Endothelial cell of umbilical vein (primary cell): Measurements from ENCODE around the gene IDUA. TPM values are rescaled to one million over a fixed set of nuclear protein-coding genes. Genes with fewer than 3 reads are reported as not detected.

Source experiments
- BruUV-seq: library from RNA; stranded (reverse); fragments of 400-500 nt; replicated peaks from 2 replicates; lab custom pipeline; 2021; lab: Mats Ljungman, UMichigan
- CTCF ChIA-PET: fragments of 300-600, 350-600 bp; sonication (Branson Sonifier 250); formaldehyde crosslinking; loops from one replicate; lab custom pipeline; 2021; ENCODE audit warnings: antibody characterized with exemption, inconsistent platforms; lab: Charles Lee
- POLR2A ChIA-PET: fragments of 300-600, 350-600 bp; sonication (Branson Sonifier 250); formaldehyde crosslinking; loops from one replicate; lab custom pipeline; 2021; ENCODE audit warnings: antibody characterized with exemption, inconsistent platforms; lab: Charles Lee
- DNase-seq: peaks from one replicate; pipeline ENCODE4 v3.0.0-alpha.2; 2011; ENCODE audit warnings: low read depth, low spot score
- FAIRE-seq: peaks from 2 replicates; lab custom pipeline; 2011; peaks lifted over from hg19 to GRCh38; lab: Jason Lieb, UNC
- H2AFZ ChIP-seq: 2 replicates; pipeline ENCODE4 v1.6.0; 2012; ENCODE audit warnings: low read depth, low read length, control low read depth, inconsistent platforms
- H3K27ac ChIP-seq: 2 replicates; pipeline ENCODE4 v1.5.1; 2011; ENCODE audit warnings: low read depth, mild to moderate bottlenecking, control low read depth, low read length, moderate library complexity; ENCODE audit not compliant: insufficient read depth
- H3K27me3 ChIP-seq, 2 experiments: 2 replicates each; pipeline versions ENCODE4 v1.6.0 to v1.6.1; 2011; ENCODE audit warnings: low read length in 2 of 2, mixed read lengths in 1 of 2; ENCODE audit not compliant: control insufficient read depth in 2 of 2, insufficient read depth in 2 of 2
- H3K36me3 ChIP-seq, 2 experiments: 2 replicates in 1 of 2; 3 replicates in 1 of 2; pipeline ENCODE4 v1.5.1; 2011; ENCODE audit warnings: low read length in 2 of 2, mild to moderate bottlenecking in 1 of 2, moderate library complexity in 1 of 2; ENCODE audit not compliant: control insufficient read depth in 2 of 2, insufficient read depth in 2 of 2; ENCODE audit errors: extremely low read depth in 1 of 2
- H3K4me1 ChIP-seq: 3 replicates; pipeline ENCODE4 v1.5.1; 2011; ENCODE audit warnings: mild to moderate bottlenecking, low read length; ENCODE audit not compliant: control insufficient read depth, insufficient read depth; ENCODE audit errors: extremely low read depth
- H3K4me2 ChIP-seq: 2 replicates; pipeline ENCODE4 v1.6.1; 2011; ENCODE audit warnings: low read length, control low read depth, mixed read lengths; ENCODE audit not compliant: insufficient read depth
- H3K4me3 ChIP-seq, 3 experiments: fragments of 200-600 bp in 1 of 3; sonication (generic), shearing (Covaris generic) in 1 of 3; replicated peaks in 1 of 3; 2 replicates each; pipeline ENCODE4 v1.5.1; 2011 to 2016; ENCODE audit warnings: control low read depth in 3 of 3, low read length in 3 of 3, mild to moderate bottlenecking in 2 of 3, inconsistent platforms in 1 of 3, low read depth in 1 of 3, moderate library complexity in 1 of 3; ENCODE audit not compliant: insufficient read depth in 1 of 3
- H3K79me2 ChIP-seq: 2 replicates; pipeline ENCODE4 v1.6.0; 2012; ENCODE audit warnings: low read length, inconsistent platforms; ENCODE audit not compliant: control insufficient read depth, insufficient read depth
- H3K9ac ChIP-seq: replicated peaks from 2 replicates; pipeline ENCODE3; 2011; ENCODE audit warnings: low read length, control low read depth; ENCODE audit not compliant: insufficient read depth; ENCODE audit errors: extremely low read depth
- H3K9me1 ChIP-seq: replicated peaks from 3 replicates; pipeline ENCODE4 v1.6.0; 2011; ENCODE audit warnings: mild to moderate bottlenecking, low read length; ENCODE audit not compliant: control insufficient read depth, insufficient read depth; ENCODE audit errors: extremely low read depth
- H3K9me3 ChIP-seq: replicated peaks from 2 replicates; pipeline ENCODE4 v1.5.1; 2012; ENCODE audit warnings: low read length, inconsistent platforms; ENCODE audit not compliant: control insufficient read depth, insufficient read depth
- H4K20me1 ChIP-seq: replicated peaks from 2 replicates; pipeline ENCODE3; 2011; ENCODE audit warnings: mild to moderate bottlenecking, low read length; ENCODE audit not compliant: control insufficient read depth, insufficient read depth; ENCODE audit errors: extremely low read depth
- CTCF ChIP-seq, 2 donors: IDR thresholded peaks; 1 replicate in 1 of 2; 2 replicates in 1 of 2; pipeline ENCODE4 v1.5.1; 2011; ENCODE audit warnings: low read length in 2 of 2, mild to moderate bottlenecking in 2 of 2, moderate library complexity in 2 of 2, control low read depth in 1 of 2, inconsistent platforms in 1 of 2, low read depth in 1 of 2; ENCODE audit not compliant: insufficient read depth in 1 of 2; ENCODE audit errors: extremely low read depth in 1 of 2
- EZH2 ChIP-seq: IDR thresholded peaks from 2 replicates; pipeline ENCODE4 v1.6.1; 2012; ENCODE audit warnings: borderline replicate concordance, low read depth, mild to moderate bottlenecking, moderate library complexity, low read length, inconsistent platforms; ENCODE audit not compliant: severe bottlenecking
- FOS ChIP-seq: IDR thresholded peaks from 2 replicates; pipeline ENCODE4 v1.6.1; 2011; ENCODE audit warnings: mild to moderate bottlenecking, low read length, moderate library complexity, borderline replicate concordance; ENCODE audit not compliant: insufficient read depth
- GATA2 ChIP-seq: IDR thresholded peaks from 2 replicates; pipeline ENCODE4 v1.7.0; 2011; ENCODE audit warnings: low read depth, mild to moderate bottlenecking, moderate library complexity, mixed read lengths, low read length; ENCODE audit not compliant: insufficient read length, insufficient read depth
- JUN ChIP-seq: IDR thresholded peaks from 2 replicates; pipeline ENCODE4 v1.6.1; 2011; ENCODE audit warnings: borderline replicate concordance, low read depth; ENCODE audit not compliant: insufficient read length, insufficient read depth
- MAX ChIP-seq: IDR thresholded peaks from 2 replicates; pipeline ENCODE4 v1.6.1; 2011; ENCODE audit not compliant: insufficient read depth, insufficient read length
- MYC ChIP-seq: IDR thresholded peaks from one replicate; pipeline ENCODE4 v1.6.1; 2011; ENCODE audit warnings: mild to moderate bottlenecking, low read depth, low read length
- POLR2A ChIP-seq: IDR thresholded peaks from 2 replicates; pipeline ENCODE4 v1.6.1; 2012; ENCODE audit warnings: low read depth, mild to moderate bottlenecking, control low read depth, low read length
- POLR2AphosphoS5 ChIP-seq: IDR thresholded peaks from 2 replicates; pipeline ENCODE4 v1.6.1; 2012; ENCODE audit warnings: low read depth, mild to moderate bottlenecking, control low read depth, low read length, moderate library complexity; ENCODE audit not compliant: insufficient read depth
- dilution Hi-C: fragments of 300-500 bp; cut with MboI; formaldehyde crosslinking; loops from one replicate; pipeline ENCODE4 v1.15.0; 2019; ENCODE audit warnings: low sequenced_read_pairs; ENCODE audit not compliant: extremely low pct_ligation_motif_present
- intact Hi-C: fragments of 100-400 bp; cut with micrococcal nuclease; formaldehyde crosslinking; loops from one replicate; pipeline ENCODE4 v1.10.0; 2022
- polyA plus RNA-seq, 4 experiments: library from polyadenylated mRNA; depleted of rRNA in 3 of 4; stranded (reverse) in 3 of 4; unstranded in 1 of 4; fragments of >200 nt; gene quantifications; 2 replicates each; pipeline versions ENCODE4 v1.2.1 to v1.2.3, GENCODE V29; 2011 to 2012; ENCODE audit warnings: missing spikeins in 1 of 4
- total RNA-seq: library from RNA; stranded (reverse); gene quantifications from 2 replicates; pipeline ENCODE4 v1.2.3, GENCODE V29; 2021

The IDUA gene
- total and polyA plus RNA-seq, 2 donors (not counting 3 experiments of a cell fraction or from before 2014, with no cell fraction given): 19.1 to 34.1 TPM

GRCh38 chr4:1033840-1034551, 47.2 kb downstream of the IDUA start:
- no peak overlapping the region for H3K4me3 ChIP-seq

GRCh38 chr4:1035510-1035909, 48.7 kb downstream of the IDUA start:
- no peaks in the 10 kb centered on the region for H3K36me3 ChIP-seq
- dilution Hi-C loops (no loop called here), intact Hi-C loops (no loop called here)
- no TSS peak for BruUV-seq
- CTCF ChIA-PET: interaction anchor here (0.6 to 1.2 kb wide), 2 partner anchors 16 to 361 kb away, joined by 3 to 4 read pairs; partner anchors contain the start of genes ATP5ME and MYL5
- H3K9me1 ChIP-seq: no peaks in the 10 kb centered on the region
- H3K9ac ChIP-seq: no peak overlapping the region
- DNase-seq (peak; percentile 34), FAIRE-seq (no peak)
- no peaks in the 10 kb centered on the region for H3K27me3 ChIP-seq
- H4K20me1 ChIP-seq: no peaks in the 10 kb centered on the region
- H3K9me3 ChIP-seq: no peaks in the 10 kb centered on the region
- no peak overlapping the region for H3K27ac ChIP-seq
- TF ChIP-seq MAX: no peak
- TF ChIP-seq CTCF (IDR thresholded peaks at IDR 0.05; ENCODE audit: extremely low read depth in 1 of 2, insufficient read depth in 1 of 2, low read depth in 1 of 2, low read length in 2 of 2): no peak
- no peak for TF ChIP-seq EZH2
- no peak for TF ChIP-seq JUN
- TF ChIP-seq MYC: no peak
- no peak for TF ChIP-seq POLR2A
- no peak for TF ChIP-seq POLR2AphosphoS5
- TF ChIP-seq FOS: no peak
- TF ChIP-seq GATA2: no peak
- POLR2A ChIA-PET: no interaction called here
- H3K4me3 ChIP-seq: no peak overlapping the region
- H3K4me1 ChIP-seq: no peaks in the 10 kb centered on the region
- H3K4me2 ChIP-seq: no peak overlapping the region
- H2AFZ ChIP-seq: peak overlapping the region; percentile 48
- H3K79me2 ChIP-seq: no peaks in the 10 kb centered on the region

More at GRCh38 chr4:1033840-1034551, 47.2 kb downstream of the IDUA start:
- Histone ChIP-seq H3K9me3 (no peaks in the 10 kb centered on the region), H3K9ac (no peak overlapping the region), H2AFZ (peak overlapping the region; percentile 75), H3K79me2 (no peaks in the 10 kb centered on the region), H3K27ac (no peak overlapping the region), H3K9me1 (no peaks in the 10 kb centered on the region), H3K4me2 (no peak overlapping the region), H3K4me1 (no peaks in the 10 kb centered on the region), H4K20me1 (no peaks in the 10 kb centered on the region), H3K27me3 (no peaks in the 10 kb centered on the region), H3K36me3 (no peaks in the 10 kb centered on the region)
- intact Hi-C loops: no loop called here
- DNase-seq: peak; percentile 39
- CTCF ChIA-PET: interaction anchor here (0.6 to 1.1 kb wide), 3 partner anchors 10 to 25 kb away, joined by 3 to 4 read pairs (median 4); no protein-coding TSS in a partner anchor
- dilution Hi-C loops: no loop called here
- POLR2A ChIA-PET: no interaction called here
- no TSS peak for BruUV-seq
- TF ChIP-seq MYC: no peak
- peak; percentile 8 for FAIRE-seq
